GM06990 (cell line): ENCODE results near the gene HK2.

Experiments
- DNase-seq: peaks from one replicate; pipeline ENCODE4 v3.0.0-alpha.2; 2011; ENCODE audit not compliant: insufficient read length; ENCODE audit errors: extremely low read depth
- H3K27me3 ChIP-seq: replicated peaks from 2 replicates; pipeline ENCODE4 v1.6.0; 2011; ENCODE audit warnings: low read length; ENCODE audit not compliant: control insufficient read depth, insufficient read depth
- H3K36me3 ChIP-seq: 2 replicates; pipeline ENCODE4 v1.5.1; 2011; ENCODE audit warnings: low read length; ENCODE audit not compliant: control insufficient read depth, insufficient read depth
- H3K4me3 ChIP-seq: replicated peaks from 2 replicates; pipeline ENCODE4 v1.5.1; 2011; ENCODE audit warnings: low read depth, mild to moderate bottlenecking, control low read depth, low read length
- TF ChIP-seq, protein P1 (sequence below): IDR thresholded peaks from 2 replicates; pipeline ENCODE4 v1.5.1; 2011; ENCODE audit warnings: low read length, control low read depth, mild to moderate bottlenecking, inconsistent platforms; ENCODE audit not compliant: insufficient read depth, poor library complexity, severe bottlenecking

Gene HK2

DNA sequence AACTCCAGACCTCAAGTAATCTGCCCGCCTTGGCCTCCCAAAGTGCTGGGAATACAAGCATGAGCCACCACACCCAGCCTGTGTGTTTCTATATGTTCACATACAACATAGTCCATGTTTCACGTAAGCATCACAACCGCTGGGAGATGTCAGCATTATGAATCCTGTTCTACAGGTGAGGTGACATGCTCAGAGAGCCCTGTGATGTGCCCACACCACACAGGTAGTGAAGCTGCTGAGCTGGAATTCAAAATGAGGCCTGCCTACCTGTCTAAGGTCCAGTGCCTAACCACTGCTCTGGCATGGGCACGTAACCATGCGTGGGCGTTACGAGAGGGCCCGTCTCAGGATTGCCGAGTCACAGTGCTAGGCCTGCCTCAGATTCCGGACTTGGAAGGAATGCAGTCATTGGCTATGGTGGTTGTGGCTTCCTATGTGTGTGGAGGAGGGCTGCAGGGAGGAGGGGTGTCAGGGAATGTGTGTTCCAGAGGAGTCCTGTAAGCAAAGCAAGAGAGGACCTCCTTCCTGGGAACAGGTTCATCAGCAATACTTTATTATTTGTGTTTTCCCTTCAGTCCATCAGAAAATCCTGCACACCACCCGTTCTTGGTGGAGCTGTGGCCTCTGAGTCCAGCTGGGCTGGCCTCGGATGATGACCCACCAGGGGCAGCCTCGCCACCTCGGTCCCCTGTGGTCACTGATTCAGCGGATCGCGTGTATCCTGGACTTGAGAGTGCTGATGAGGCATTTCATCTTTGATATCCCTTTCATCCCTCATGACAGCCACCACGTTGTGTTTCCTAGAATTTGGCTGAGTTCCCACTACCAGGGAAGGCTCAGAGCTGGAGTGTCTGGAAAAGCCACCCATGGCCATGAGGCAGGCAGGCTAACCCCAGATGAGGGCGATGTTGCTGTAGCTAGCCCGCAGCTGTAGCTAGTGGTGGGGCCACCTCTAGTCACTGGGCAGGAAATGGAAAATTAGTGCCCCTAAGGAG is 31.1 kb downstream of the HK2 start:
- H3K36me3 ChIP-seq, result peaks cover 5% of the 10 kb centered on the region
- TF ChIP-seq, protein P1, sequence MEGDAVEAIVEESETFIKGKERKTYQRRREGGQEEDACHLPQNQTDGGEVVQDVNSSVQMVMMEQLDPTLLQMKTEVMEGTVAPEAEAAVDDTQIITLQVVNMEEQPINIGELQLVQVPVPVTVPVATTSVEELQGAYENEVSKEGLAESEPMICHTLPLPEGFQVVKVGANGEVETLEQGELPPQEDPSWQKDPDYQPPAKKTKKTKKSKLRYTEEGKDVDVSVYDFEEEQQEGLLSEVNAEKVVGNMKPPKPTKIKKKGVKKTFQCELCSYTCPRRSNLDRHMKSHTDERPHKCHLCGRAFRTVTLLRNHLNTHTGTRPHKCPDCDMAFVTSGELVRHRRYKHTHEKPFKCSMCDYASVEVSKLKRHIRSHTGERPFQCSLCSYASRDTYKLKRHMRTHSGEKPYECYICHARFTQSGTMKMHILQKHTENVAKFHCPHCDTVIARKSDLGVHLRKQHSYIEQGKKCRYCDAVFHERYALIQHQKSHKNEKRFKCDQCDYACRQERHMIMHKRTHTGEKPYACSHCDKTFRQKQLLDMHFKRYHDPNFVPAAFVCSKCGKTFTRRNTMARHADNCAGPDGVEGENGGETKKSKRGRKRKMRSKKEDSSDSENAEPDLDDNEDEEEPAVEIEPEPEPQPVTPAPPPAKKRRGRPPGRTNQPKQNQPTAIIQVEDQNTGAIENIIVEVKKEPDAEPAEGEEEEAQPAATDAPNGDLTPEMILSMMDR, result no peak
- H3K4me3 ChIP-seq, result no peak overlapping the region
- H3K27me3 ChIP-seq, result no peaks in the 10 kb centered on the region
- no peak for DNase-seq

DNA sequence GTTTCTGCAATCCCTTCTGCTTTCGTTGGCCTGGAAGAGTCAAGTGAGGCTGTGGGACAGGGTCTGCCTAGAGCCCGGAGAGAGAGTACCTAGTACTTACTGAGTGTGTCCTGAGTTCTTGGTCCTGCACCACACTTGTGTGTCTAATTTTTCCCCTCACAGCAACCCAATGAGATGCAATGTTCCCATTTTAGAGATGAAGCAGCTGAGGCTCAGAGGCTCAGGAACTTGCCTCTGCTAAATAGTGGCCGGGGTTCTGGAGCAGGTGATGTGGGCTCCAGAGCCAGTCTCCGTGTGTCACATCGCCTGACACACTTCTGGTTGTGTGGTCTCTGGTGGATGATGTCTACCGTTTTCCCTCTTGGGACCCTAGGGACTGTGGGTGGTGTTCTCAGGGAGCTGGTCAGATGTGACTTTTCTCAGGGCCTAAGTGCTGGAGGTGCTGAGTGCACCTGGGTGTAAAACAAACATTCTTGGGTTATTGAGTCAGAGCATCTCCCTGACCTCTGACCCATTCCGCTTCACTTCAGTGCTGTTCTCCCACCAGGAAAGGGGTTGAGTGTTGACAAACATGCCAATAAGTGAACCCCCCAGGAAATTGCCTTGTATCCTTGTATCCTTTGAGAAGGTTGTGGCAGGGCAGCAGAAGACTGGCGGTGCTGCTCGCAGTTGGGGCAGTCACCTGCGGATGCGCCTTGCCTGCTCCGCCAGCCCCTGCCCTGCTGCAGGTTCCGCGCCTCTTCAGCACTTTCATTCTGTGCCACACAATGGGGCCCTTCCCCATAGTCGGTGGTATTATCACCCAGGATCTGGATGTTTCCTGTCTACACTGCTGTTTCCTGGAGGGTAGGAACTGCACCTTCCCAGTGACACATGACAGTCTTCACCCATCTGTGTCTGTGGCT is 32.1 kb downstream of the HK2 start:
- Histone ChIP-seq H3K36me3 (peaks cover 5% of the 10 kb centered on the region), H3K27me3 (no peaks in the 10 kb centered on the region), H3K4me3 (no peak overlapping the region)
- TF ChIP-seq, protein P1, result no peak
- DNase-seq, result no peak

DNA sequence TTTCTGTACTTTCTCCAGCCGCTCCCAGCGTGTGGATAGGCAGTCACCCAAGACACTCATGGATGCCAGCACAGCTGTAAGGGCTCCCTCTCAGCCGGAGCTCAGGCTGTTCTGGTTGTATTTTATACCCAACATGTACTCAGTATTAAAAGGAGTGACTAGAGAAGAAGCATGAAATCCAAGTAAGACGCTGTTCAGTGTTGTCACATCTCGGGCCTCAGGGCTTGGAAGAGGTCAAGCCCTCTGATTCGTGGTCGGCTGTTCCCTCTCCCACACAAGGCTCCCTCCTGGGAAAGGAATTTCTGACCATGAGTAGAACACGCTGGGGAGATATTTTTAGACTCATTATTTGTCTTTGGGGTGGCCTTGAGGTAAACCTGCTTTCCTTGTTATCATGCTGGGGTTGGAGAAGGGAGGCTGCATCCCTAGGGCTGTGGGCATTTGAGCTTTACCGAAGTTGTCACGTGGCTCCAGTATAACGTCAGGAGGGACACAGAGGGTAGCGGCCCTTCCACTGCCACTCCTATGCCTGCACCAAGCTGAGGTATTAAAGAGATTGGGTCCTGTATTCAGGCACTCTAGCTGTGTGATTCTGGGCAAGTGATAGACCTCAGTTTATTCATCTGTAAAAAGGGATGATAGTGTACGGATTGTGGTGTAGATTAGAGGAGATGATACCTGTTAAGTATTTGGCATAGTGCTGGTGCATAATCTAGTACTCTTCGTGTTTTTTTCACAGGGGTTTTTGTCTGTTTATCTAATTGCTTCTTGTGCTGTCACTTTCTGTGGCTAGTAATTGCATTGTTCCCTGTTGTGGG is 34.1 kb downstream of the HK2 start:
- DNase-seq, result no peak
- H3K36me3 ChIP-seq, result peaks cover 10% of the 10 kb centered on the region
- no peak overlapping the region for H3K4me3 ChIP-seq
- H3K27me3 ChIP-seq, result no peaks in the 10 kb centered on the region
- TF ChIP-seq, protein P1, result no peak

DNA sequence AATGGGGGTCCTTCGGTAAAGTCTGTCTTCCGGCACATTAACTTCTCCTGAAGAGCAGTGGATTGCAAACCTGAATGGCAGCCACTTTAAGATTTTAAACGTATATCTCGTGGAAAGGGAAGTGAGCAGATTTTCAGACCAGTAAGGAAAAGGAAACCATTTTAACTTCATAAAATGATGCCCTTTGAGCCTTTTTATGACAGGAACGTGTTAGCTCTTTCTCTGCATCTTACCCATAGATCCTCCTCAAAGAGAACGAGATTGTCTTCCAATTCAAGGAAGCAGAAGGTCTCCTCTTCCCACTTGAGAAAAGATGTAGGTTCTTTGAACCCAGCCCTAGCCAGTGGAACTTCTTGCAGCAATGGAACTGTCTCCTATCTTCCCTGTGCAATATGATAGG is 35.6 kb downstream of the HK2 start:
- peaks cover 11% of the 10 kb centered on the region for H3K36me3 ChIP-seq
- DNase-seq, result no peak
- H3K27me3 ChIP-seq, result no peaks in the 10 kb centered on the region
- TF ChIP-seq, protein P1, result no peak
- no peak overlapping the region for H3K4me3 ChIP-seq

DNA sequence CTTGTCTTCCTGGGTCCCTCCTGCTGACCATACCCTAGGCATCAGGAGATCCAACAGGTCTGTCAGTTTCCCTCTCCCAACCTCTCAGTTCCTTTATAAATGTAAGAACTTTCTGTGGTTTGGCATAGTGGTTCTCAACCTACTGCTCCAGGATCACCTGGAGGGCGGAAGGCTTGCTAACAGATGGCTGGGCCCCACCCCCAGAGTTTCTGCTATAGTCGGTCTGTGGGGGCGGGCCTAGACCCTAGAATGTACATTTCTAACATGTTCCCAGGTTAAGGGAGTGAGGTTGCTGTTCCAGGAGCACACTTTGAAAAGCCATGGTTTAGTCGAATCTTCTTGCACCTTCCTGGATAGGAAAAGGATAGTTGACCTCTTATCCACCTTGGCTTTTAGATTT is 37.0 kb downstream of the HK2 start:
- H3K36me3 ChIP-seq, result peaks cover 13% of the 10 kb centered on the region

More for the DNA sequence above, 37.0 kb downstream of the HK2 start:
- no peaks in the 10 kb centered on the region for H3K27me3 ChIP-seq
- no peak overlapping the region for H3K4me3 ChIP-seq
- DNase-seq, result no peak
- TF ChIP-seq, protein P1, result no peak
